H9 (cell line): ENCODE measurements around the gene CYTL1. TPM values are rescaled to one million over a fixed set of nuclear protein-coding genes. Genes with fewer than 3 reads are reported as not detected.
"Not testable (repeated sequence)": the region's sequence is repeated elsewhere in the genome, so short reads cannot be mapped to it uniquely, and the experiment has no call there.

Experiments used
- DNase-seq: peaks from one replicate; pipeline ENCODE4 v3.0.0-alpha.2; 2017
- H2AFZ ChIP-seq: one replicate; pipeline ENCODE4 v1.6.1; 2013; ENCODE audit warnings: mild to moderate bottlenecking, low read length, control low read depth, moderate library complexity
- H2AK5ac ChIP-seq: 2 replicates; pipeline ENCODE4 v1.6.1; 2013; ENCODE audit warnings: low read length, control low read depth, mixed read lengths; ENCODE audit not compliant: insufficient read length
- H2BK120ac ChIP-seq: one replicate; pipeline ENCODE4 v1.6.1; 2013; ENCODE audit warnings: low read depth, mild to moderate bottlenecking, low read length, control low read depth, inconsistent platforms; ENCODE audit not compliant: poor library complexity, severe bottlenecking
- H2BK12ac ChIP-seq: 2 replicates; pipeline ENCODE4 v1.6.1; 2013; ENCODE audit warnings: low read length, control low read depth, mixed read lengths, low read depth; ENCODE audit not compliant: insufficient read length
- H2BK15ac ChIP-seq: 2 replicates; pipeline ENCODE4 v1.6.1; 2013; ENCODE audit warnings: low read depth, low read length, control low read depth
- H2BK20ac ChIP-seq: one replicate; pipeline ENCODE4 v1.6.1; 2013; ENCODE audit warnings: low read depth, mild to moderate bottlenecking, low read length, control low read depth, inconsistent platforms; ENCODE audit not compliant: poor library complexity, severe bottlenecking
- H2BK5ac ChIP-seq: 2 replicates; pipeline ENCODE4 v1.6.1; 2013; ENCODE audit warnings: low read length, control low read depth, mixed read lengths; ENCODE audit not compliant: insufficient read length
- H3K14ac ChIP-seq: 2 replicates; pipeline ENCODE4 v1.6.1; 2013; ENCODE audit warnings: low read length, control low read depth; ENCODE audit not compliant: insufficient read depth
- H3K18ac ChIP-seq: 2 replicates; pipeline ENCODE4 v1.6.1; 2013; ENCODE audit warnings: low read depth, mild to moderate bottlenecking, mixed read lengths, low read length, control low read depth; ENCODE audit not compliant: insufficient read length
- H3K23ac ChIP-seq: 2 replicates; pipeline ENCODE4 v1.6.1; 2013; ENCODE audit warnings: low read length, control low read depth, mixed read lengths, low read depth; ENCODE audit not compliant: insufficient read length
- H3K23me2 ChIP-seq: 2 replicates; pipeline ENCODE4 v1.6.1; 2013; ENCODE audit warnings: low read depth, mild to moderate bottlenecking, mixed read lengths, low read length, control low read depth; ENCODE audit not compliant: insufficient read length, poor library complexity, severe bottlenecking
- H3K27ac ChIP-seq: 2 replicates; pipeline ENCODE4 v1.5.1; 2013; ENCODE audit warnings: low read length, control low read depth, mixed read lengths, low read depth; ENCODE audit not compliant: insufficient read length
- H3K27me3 ChIP-seq: 2 replicates; pipeline ENCODE4 v1.6.1; 2013; ENCODE audit warnings: low read length, control low read depth, inconsistent platforms; ENCODE audit not compliant: insufficient read depth
- H3K4ac ChIP-seq: 2 replicates; pipeline ENCODE4 v1.6.1; 2013; ENCODE audit warnings: low read depth, mild to moderate bottlenecking, control low read depth, inconsistent platforms, low read length, moderate library complexity
- H3K4me1 ChIP-seq: 2 replicates; pipeline ENCODE4 v1.6.1; 2013; ENCODE audit warnings: low read length, control low read depth, inconsistent platforms; ENCODE audit not compliant: insufficient read depth
- H3K4me2 ChIP-seq: 2 replicates; pipeline ENCODE4 v1.6.1; 2013; ENCODE audit warnings: low read length, control low read depth, mixed read lengths; ENCODE audit not compliant: insufficient read length, insufficient read depth
- H3K56ac ChIP-seq: 2 replicates; pipeline ENCODE4 v1.6.1; 2013; ENCODE audit warnings: low read depth, mild to moderate bottlenecking, mixed read lengths, low read length, control low read depth; ENCODE audit not compliant: insufficient read length
- H3K79me1 ChIP-seq: 2 replicates; pipeline ENCODE4 v1.6.1; 2013; ENCODE audit warnings: low read depth, mild to moderate bottlenecking, moderate library complexity, low read length, control low read depth, inconsistent platforms; ENCODE audit not compliant: insufficient read depth, poor library complexity, severe bottlenecking
- H3K79me2 ChIP-seq: 2 replicates; pipeline ENCODE4 v1.6.1; 2013; ENCODE audit warnings: low read length, control low read depth, inconsistent platforms; ENCODE audit not compliant: insufficient read depth
- H3K9ac ChIP-seq: 2 replicates; pipeline ENCODE4 v1.6.1; 2013; ENCODE audit warnings: low read length, control low read depth, mixed read lengths; ENCODE audit not compliant: insufficient read length; ENCODE audit errors: extremely low read depth
- H3K9me3 ChIP-seq: one replicate; pipeline ENCODE4 v1.6.1; 2013; ENCODE audit warnings: low read depth, low read length, inconsistent platforms; ENCODE audit not compliant: control insufficient read depth
- H3T11ph ChIP-seq: one replicate; pipeline ENCODE4 v1.6.1; 2013; ENCODE audit warnings: mild to moderate bottlenecking, low read length, control low read depth, inconsistent platforms
- H4K20me1 ChIP-seq: one replicate; pipeline ENCODE4 v1.6.1; 2013; ENCODE audit not compliant: control insufficient read depth, insufficient read length, insufficient read depth
- H4K5ac ChIP-seq: 2 replicates; pipeline ENCODE4 v1.6.1; 2013; ENCODE audit warnings: low read depth, mild to moderate bottlenecking, mixed read lengths, low read length, control low read depth; ENCODE audit not compliant: insufficient read length
- H4K8ac ChIP-seq: replicated peaks from 2 replicates; pipeline ENCODE4 v1.6.1; 2013; ENCODE audit warnings: low read length, control low read depth, mixed read lengths, low read depth; ENCODE audit not compliant: insufficient read length
- H4K91ac ChIP-seq: 2 replicates; pipeline ENCODE4 v1.6.1; 2013; ENCODE audit warnings: low read depth, mild to moderate bottlenecking, moderate library complexity, mixed read lengths, low read length, control low read depth; ENCODE audit not compliant: insufficient read length
- H3K27ac Mint-ChIP-seq, 3 experiments: 2 replicates in 2 of 3; 3 replicates in 1 of 3; pipeline ENCODE4 v1.8.0; 2020 to 2021; ENCODE audit warnings: mixed read lengths in 3 of 3, mild to moderate bottlenecking in 1 of 3, moderate library complexity in 1 of 3
- H3K27me3 Mint-ChIP-seq: 2 replicates; pipeline ENCODE4 v1.8.0; 2021; ENCODE audit warnings: low read depth, mild to moderate bottlenecking, moderate library complexity, mixed read lengths
- H3K36me3 Mint-ChIP-seq, 3 experiments: 2 replicates in 2 of 3; 3 replicates in 1 of 3; pipeline ENCODE4 v1.8.0; 2020 to 2021; ENCODE audit warnings: low read depth in 3 of 3, mixed read lengths in 3 of 3; ENCODE audit not compliant: insufficient read depth in 1 of 3
- H3K4me1 Mint-ChIP-seq, 2 experiments: 2 replicates each; pipeline ENCODE4 v1.8.0; 2020; ENCODE audit warnings: mixed read lengths in 2 of 2
- H3K4me3 Mint-ChIP-seq, 2 experiments: 2 replicates in 1 of 2; 3 replicates in 1 of 2; pipeline ENCODE4 v1.8.0; 2020 to 2021; ENCODE audit warnings: mild to moderate bottlenecking in 2 of 2, mixed read lengths in 2 of 2, moderate library complexity in 1 of 2
- H3K9me3 Mint-ChIP-seq, 2 experiments: 2 replicates in 1 of 2; 3 replicates in 1 of 2; pipeline ENCODE4 v1.8.0; 2020; ENCODE audit warnings: mild to moderate bottlenecking in 2 of 2, mixed read lengths in 2 of 2, moderate library complexity in 1 of 2
- CTCF ChIP-seq: fragments of 200-600 bp; sonication (generic); conservative IDR thresholded peaks from 3 replicates; pipeline ENCODE4 v1.8.0; 2021; ENCODE audit warnings: antibody characterized with exemption, mild to moderate bottlenecking
- WGBS: extraction: QIAGEN DNeasy Blood & Tissue Kit; methylation state at CpG from one replicate; pipeline ENCODE4 v1.1.7; 2013; ENCODE audit warnings: missing lambda C conversion rate, low lambda C conversion rate, mixed read lengths; ENCODE audit not compliant: insufficient read length; ENCODE audit errors: extremely low coverage; 5-methylcytosine and 5-hydroxymethylcytosine counted together
- total RNA-seq: library from RNA; stranded (reverse); gene quantifications from 2 replicates; pipeline ENCODE4 v1.2.1, GENCODE V29; 2021

CYTL1 gene
- total RNA-seq, 1 experiment from 2014 or later: 1.7 TPM

DNA sequence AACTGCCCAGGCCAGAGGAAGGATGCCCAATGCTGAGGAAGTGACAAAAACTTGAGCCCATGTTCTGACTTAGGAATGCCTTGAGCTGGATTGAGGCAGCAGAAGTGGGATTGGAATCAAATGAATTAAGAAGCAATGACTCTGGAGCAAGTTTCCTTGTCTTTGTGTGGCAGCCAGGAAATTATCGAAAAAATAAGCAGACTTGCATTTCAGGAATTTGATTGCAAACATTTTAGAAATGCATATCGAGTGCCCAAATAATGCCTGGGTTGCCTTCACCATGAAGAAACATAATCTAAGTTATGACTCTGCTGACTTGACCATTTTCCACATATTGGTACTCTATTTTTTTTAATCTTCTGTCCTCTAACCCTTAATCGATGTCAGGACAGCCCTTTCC lies 9.5 kb downstream of the CYTL1 start:
- Histone ChIP-seq H2AFZ (no peak overlapping the region), H3K79me1 (no peaks in the 10 kb centered on the region), H3K4me1 (no peaks in the 10 kb centered on the region), H3K4me2 (no peak overlapping the region), H3K9ac (no peak overlapping the region), H4K5ac (no peak overlapping the region), H3K23ac (no peak overlapping the region), H2BK5ac (no peak overlapping the region), H4K8ac (no peak overlapping the region), H4K91ac (no peak overlapping the region), H3K56ac (no peak overlapping the region), H3T11ph (no peak overlapping the region), H3K23me2 (no peaks in the 10 kb centered on the region), H2AK5ac (no peak overlapping the region), H2BK20ac (no peak overlapping the region), H2BK15ac (no peak overlapping the region), H3K27ac (no peak overlapping the region), H4K20me1 (no peaks in the 10 kb centered on the region), H3K79me2 (no peaks in the 10 kb centered on the region), H3K14ac (no peak overlapping the region), H3K27me3 (no peaks in the 10 kb centered on the region), H3K4ac (no peak overlapping the region), H3K9me3 (no peaks in the 10 kb centered on the region), H3K18ac (no peak overlapping the region), H2BK12ac (no peak overlapping the region), H2BK120ac (no peak overlapping the region)
- TF ChIP-seq CTCF: no peak
- H3K4me3 Mint-ChIP-seq: no peak overlapping the region
- H3K27me3 Mint-ChIP-seq: peaks cover 24% of the 10 kb centered on the region
- H3K27ac Mint-ChIP-seq: no peak overlapping the region
- H3K9me3 Mint-ChIP-seq: no peaks in the 10 kb centered on the region
- DNase-seq: no peak
- no CpG with 5 or more reads among the region's 3 CpGs for WGBS
- no peaks in the 10 kb centered on the region for H3K36me3 Mint-ChIP-seq
- H3K4me1 Mint-ChIP-seq: no peaks in the 10 kb centered on the region

- H3K4ac ChIP-seq, H4K20me1 ChIP-seq, H3K18ac ChIP-seq, H3K4me3 Mint-ChIP-seq, H3K9me3 ChIP-seq, H3K14ac ChIP-seq, H3K27me3 ChIP-seq, H3K4me1 Mint-ChIP-seq, H2BK20ac ChIP-seq, H3K4me2 ChIP-seq, H3K79me2 ChIP-seq, H2AFZ ChIP-seq, H3K23me2 ChIP-seq, H4K91ac ChIP-seq, DNase-seq, H2BK15ac ChIP-seq, H2AK5ac ChIP-seq, H2BK12ac ChIP-seq, H3K9ac ChIP-seq, H3K36me3 Mint-ChIP-seq, H4K5ac ChIP-seq, H2BK120ac ChIP-seq, H2BK5ac ChIP-seq, H3T11ph ChIP-seq, H3K27ac ChIP-seq, H3K23ac ChIP-seq, H4K8ac ChIP-seq, H3K9me3 Mint-ChIP-seq, H3K4me1 ChIP-seq, H3K27ac Mint-ChIP-seq, H3K79me1 ChIP-seq, H3K56ac ChIP-seq: not testable (repeated sequence)
- H3K27me3 Mint-ChIP-seq: peaks cover 28% of the 10 kb centered on the region
- WGBS: no CpG with 5 or more reads among the region's 11 CpGs
These were observed 12.3 kb downstream of the CYTL1 start for GRCh38 chr4:5006932-5007331.
